ENCODE measurements around the gene LHPP.
"Not testable (repeated sequence)": the region's sequence is repeated elsewhere in the genome, so short reads cannot be mapped to it uniquely, and the experiment has no call there.

Gene LHPP

DNA sequence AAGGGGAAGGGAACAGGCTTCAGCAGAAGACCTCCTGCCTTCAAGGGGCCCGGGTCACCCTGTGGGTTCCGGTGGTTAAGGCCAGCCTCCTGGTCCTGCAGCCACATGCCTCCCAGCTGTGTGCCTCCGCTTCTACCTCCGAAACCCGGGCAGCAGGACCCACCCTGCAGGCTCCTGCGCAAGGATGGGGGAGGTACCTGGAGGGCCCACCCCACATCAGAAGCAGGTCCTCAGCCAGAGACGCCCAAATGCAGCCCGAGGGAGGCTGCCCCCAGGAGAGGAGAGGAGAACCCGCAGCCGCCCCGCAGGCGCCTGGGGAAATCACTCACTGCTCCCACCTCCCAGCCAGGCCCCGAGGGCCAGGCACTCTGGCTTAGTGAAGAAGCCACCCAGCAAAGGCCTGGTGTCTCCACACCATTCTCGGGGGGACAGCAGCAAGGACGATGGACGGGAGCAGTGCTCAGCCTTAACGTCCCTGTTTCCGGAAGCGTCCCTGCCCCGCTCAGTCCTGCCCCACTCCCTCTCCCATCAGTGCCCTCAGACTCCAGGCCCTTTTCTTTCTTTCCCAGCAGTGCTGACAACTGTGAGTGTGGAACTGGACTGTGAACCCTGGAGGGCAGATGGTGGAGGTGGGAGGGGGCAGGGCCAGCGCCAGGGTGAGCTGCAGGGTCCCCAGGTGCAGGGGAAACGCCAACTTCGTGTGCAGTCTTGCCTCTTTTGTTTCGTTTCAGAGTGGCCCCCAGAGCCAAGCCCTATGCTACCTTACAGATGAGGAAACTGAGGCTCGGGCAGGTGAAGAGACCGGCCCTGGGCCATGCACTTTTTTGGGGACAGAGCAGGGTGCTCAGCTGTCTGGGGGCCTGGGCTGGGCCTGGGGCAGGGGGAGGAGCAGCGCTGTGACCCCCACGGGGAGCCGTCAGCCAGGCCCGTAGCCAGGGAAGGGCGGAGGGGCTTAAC lies 144.5 kb downstream of the LHPP start:
- DNase-seq (ENCODE audit: low read depth in 2 of 2): no peak

DNA sequence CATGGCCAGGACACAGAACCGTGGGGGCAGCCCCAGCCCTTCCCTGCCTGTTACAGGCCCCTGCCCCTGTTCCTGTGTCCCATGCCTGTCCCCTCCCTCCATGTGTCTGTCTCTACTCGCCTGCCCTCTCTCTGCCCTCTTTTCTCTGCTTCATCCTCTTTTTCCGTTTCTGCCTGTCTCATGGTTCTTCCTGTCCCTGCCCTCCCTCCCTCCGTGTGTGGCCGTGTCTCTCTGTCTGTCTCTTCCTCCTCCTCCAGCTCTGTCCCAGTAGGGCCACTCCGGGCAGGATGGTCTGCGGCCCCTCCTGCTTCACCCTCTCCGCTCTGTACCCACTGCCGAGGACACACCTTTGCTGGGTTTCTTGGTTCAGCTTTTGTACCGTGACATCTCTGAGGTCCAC lies 145.2 kb downstream of the LHPP start:
- no peak for DNase-seq (ENCODE audit: low read depth in 2 of 2)

DNA sequence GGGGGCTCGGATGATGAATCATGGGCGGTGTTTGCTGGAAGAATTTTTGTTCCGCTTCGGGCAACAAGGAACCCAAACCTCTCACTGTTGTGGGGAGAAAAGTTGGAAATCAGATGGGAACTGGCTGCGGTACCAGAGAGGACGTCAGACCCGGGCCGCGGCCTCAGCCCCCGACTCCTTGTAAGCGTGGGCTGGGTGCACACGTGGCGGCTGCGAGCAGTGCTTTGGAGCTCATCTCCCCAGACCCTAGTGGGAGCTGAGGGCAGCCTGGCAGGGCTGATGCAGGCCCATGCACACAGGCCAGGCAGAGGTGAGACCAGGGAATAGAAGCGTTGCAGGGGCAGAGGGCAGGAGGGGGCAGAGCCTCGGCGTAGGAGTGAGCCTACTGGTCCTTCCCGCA lies 146.1 kb downstream of the LHPP start:
- DNase-seq (ENCODE audit: low read depth in 2 of 2): no peak

DNA sequence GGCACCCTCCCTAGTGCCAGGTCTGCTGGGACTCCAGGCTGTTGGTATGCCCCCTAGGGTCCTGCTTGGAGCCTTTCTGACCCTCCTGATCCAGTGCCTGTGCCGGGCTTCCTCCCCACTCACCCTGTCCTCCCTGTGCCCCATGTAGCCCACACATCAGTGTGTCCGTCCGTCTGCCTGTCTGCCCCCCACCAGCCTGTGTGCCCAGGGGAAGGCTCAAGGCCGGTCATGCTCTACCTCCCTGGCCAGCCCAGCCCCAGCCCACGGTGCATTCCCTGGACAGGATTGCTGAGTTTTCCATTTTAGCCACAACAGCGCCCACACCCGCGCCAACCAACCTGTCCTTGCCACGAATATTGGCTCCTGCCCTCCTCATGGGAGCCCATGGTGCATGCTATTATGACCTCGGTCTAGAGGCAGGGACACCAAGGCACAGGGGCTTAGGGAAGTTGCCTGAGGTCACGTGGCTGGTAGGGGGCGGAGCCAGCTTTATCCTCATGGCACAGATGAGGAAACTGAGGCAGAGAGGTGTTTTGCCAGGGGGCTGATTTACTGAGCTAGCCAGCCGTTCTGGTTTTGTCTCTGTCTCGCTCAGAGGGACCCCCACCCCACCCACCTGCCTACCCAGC lies 146.6 kb downstream of the LHPP start:
- DNase-seq (ENCODE audit: low read depth in 2 of 2): no peak

DNA sequence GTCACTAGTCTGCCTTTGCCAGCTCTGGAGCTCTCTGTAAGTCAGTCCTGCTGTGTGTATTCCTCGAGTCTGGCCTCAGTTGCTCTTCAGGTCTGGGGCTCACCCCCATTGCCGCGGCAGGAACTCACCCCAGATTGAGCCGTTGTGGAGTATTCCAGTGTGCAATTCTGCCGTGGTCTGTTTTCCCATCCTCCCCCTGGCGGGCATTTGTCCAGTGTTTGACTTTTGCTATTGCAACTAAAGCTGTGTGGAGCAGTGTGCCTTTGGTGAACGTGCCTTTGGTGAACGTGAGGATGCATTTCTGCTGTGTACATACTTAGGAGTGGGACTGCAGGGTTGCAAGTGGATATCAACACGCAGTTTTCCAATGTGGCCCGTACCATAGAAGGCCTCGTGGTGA lies 148.1 kb downstream of the LHPP start:
- no peak for DNase-seq (ENCODE audit: low read depth in 2 of 2)

DNA sequence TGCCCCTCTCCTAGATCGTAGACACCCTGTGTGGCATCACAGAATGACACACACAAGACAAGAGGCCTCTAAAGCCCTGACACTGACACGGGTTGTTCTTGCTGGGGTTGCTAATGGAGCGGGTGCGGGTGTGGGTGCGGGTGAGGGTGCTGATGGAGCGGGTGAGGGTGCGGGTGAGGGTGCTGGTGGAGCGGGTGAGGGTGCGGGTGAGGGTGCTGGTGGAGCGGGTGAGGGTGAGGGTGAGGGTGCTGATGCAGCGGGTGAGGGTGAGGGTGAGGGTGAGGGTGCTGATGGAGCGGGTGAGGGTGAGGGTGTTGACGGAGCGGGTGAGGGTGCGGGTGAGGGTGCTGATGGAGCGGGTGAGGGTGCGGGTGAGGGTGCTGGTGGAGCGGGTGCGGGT lies 148.6 kb downstream of the LHPP start:
- not testable (repeated sequence) for DNase-seq (ENCODE audit: low read depth in 2 of 2)

DNA sequence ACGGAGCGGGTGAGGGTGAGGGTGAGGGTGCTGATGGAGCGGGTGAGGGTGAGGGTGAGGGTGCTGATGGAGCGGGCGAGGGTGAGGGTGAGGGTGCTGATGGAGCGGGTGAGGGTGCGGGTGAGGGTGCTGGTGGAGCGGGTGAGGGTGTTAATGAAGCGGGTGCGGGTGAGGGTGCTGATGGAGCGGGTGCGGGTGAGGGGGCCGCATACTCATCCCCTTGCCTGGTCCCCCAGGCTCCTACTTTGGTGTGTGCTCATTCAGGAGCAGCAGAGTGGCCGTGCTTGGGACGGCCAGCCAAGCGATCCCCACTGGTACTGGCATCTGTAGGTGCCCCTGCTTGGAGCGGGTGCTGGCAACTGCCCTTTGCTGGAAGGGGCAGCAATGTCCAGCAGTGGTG lies 149.2 kb downstream of the LHPP start:
- not testable (repeated sequence) for DNase-seq (ENCODE audit: low read depth in 2 of 2)

DNA sequence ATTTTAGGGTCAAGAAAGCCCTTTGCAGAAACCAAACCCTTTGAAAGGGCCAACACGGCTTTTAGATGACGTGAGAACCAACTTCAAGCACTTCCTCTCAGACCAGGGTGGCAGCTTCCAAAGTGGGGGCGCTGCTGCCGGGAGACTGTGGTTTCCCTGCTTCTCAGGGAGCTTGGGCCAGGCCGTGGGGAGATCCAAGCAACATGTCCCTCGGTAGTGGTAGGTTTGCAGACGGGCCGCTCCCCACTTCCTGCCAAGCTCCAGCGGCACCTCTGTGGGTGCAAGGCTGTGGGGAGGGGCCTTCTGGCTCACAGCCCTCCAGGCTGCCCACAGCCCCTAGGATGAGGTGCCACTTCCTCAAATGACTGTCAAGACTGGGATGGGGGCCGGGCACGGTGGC lies 150.1 kb downstream of the LHPP start:
- DNase-seq (ENCODE audit: low read depth in 2 of 2): no peak

DNA sequence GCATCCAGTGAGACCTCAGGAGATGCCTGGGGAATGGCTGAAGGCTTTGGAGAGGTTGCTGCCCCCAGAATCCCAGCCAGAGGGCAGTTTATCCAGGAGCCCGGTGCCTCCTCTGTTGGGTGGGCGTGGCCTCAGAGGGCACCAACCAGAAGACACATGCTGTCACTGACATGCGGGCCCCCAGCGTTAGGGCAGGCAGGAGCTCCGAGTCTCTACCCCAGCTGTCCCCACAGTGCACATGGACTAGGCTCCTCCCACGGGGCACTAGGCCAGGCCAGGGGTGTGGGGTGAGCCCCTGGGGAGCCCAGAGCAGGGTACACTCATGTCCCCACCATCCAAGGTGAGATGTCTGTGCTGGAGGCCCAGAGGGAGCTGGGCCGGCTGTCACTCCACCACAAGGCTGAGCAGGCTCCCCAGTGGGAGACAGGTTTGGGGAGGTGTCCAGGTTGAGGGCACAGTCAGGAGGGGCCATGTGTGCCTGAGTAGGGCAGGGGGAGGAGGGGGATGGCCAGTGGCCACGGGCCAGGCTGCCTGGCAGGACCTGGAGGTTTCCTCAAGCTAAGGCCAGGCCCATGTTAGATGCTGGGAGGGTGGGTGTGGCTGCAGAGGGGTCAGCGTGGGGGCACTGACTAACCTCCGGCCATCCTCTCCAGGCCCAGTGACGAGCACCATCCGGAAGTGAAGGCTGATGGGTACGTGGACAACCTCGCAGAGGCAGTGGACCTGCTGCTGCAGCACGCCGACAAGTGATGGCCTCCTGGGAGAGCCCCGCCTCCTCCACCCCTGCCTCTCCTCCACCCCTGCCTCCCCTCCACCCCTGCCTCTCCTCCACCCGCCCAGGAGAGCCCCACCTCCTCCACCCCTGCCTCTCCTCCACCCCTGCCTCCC lies 151.2 kb downstream of the LHPP start:
- DNase-seq (ENCODE audit: low read depth in 2 of 2): no peak

DNA sequence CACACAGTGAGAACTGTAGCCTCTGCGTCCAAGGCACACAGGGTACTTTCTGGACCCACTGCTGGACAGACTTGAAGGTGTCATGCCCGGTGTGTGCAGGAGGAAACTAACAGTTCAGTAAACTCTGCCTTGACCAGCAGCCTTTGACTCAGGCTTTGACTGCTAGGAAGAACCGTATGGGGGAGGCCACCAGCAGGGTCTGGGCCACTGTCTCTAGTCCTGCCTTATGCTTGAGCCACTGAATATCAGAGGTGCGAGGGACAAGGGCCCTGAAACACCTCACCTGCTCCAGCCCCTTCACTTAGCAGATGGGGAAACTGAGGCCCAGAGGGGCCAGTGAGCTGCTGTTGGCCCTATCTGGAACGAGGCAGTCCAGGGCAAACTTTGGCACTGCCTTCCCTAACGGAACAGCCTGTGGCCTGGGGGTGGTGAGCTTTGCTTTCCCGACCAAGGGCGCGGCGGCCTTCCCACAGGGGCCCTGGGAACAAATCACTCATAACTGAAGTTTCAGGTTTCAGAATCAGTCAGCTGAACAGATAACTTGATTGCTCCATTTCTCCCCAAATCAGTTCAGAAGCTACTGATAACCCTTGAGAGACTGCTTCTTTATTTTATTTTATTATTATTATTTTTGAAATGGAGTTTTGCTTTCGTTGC lies 152.5 kb downstream of the LHPP start:
- peak; percentile 40 to 43 for DNase-seq (ENCODE audit: low read depth in 2 of 2)

DNA sequence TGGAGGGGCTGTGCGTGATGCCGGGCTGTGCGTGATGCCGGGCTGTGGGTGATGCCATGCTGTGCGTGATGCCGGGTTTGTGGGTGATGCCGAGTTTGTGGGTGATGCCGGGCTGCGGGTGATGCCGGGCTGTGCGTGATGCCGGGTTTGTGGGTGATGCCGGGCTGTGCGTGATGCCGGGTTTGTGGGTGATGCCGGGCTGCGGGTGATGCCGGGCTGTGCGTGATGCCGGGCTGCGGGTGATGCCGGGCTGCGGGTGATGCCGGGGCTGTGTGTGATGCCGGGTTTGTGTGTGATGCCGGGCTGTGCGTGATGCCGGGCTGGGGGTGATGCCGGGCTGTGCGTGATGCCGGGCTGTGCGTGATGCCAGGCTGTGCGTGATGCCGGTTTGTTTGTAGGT lies 153.6 kb downstream of the LHPP start:
- DNase-seq (ENCODE audit: low read depth in 2 of 2): no peak

DNA sequence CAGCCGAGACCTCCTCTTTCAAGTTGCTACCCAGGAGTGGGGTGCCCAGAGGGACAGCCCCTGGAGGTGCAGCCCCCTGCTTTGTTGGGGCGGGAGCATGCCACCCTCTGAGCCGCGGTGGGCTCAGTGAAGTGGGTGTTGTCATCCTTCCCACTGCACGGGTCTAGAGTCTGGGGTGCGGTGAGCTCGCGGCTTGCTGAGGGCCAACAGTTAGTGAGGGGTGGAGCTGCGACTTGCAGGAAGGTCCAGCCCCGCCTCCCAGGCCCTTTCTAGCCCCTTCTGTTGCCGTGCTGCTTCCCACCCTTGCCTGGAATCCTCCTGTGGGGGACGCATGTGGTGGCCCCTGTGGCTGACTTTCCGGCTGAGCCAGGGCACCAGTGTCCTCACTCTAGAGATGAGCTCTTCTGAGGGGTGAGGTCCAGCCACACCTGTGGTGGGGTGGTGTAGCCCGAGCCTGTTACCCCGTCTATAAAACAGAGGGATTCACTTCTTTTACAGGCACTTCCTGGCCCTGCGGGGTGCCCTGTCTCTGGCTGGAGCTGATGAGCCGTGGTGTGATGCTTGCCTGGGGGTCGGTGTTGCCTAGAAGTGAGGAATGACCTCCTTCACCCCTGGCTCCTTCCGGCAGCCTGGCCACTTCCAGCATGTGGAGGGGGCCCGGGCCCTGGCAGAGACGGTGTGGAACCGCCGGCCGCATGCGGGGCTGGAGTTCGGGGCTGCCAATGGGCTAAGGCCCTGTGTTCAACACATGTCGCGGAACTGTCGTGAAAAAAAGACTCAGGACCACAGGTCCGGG lies 154.6 kb downstream of the LHPP start:
- no peak for DNase-seq (ENCODE audit: low read depth in 2 of 2)

DNA sequence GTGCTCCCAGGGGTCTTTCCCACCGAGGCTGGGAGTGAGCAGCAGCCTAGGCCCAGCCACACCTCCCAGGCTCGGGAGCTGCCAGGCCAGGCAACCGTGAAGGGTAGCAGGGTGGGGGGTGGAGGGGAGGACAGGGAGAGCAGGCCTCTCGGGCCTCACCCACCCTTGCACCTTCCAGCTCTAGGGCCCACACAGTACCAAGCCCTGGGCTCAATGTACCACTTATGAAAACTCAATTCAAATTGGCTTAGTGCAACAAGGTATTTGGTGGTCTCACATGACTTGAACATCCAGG lies 155.2 kb downstream of the LHPP start:
- no peak for DNase-seq (ENCODE audit: low read depth in 2 of 2)

DNA sequence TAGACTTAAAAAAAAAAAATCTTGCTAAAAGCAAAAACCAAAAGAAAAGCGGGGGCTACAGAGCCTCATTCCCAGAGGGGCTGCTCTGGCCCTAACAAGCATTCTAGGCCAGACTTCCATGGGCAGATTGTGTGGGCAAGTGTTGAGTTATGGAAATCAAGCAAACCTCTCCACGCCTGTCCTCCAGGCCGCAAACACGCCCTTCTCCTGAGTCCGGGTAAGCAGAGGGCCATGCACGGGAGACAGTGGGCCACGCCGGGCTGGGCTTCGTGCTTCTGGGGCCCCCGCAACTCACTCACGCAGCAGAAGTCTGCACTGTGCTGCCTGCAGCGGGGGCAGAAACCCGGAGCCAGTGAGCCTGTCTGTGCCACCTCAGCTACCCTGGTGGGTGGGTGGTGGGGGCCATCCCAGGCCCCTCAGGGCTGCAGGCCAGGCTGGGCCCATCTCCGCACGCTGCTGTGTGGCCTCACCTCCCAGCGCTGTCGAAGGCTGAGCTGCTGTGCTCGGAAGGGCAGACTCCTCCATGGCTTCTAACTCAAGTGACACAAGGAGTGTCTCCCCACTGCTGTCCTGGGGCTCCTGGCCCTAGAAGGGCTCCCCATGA lies 156.9 kb downstream of the LHPP start:
- DNase-seq (ENCODE audit: low read depth in 2 of 2): no peak

DNA sequence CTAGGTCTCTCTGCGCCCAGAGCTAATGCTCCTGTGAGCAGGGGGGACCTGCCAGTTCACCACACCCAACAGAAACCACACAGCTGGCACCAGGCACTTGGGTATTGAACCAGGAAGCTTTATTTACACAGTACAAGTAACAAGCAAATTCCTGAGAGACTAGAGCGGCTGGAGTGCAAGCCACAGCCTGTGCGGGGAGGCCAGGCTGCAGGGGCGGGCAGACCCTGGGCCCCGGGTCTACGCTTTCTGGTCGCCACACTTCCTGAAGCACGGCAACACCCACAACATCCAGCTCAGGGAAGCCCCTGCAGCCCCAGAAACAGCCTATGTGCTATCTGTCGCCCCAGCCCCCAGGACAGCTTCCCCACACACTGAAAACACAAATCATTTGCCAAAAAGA lies 157.6 kb downstream of the LHPP start:
- DNase-seq (ENCODE audit: low read depth in 2 of 2): no peak

DNA sequence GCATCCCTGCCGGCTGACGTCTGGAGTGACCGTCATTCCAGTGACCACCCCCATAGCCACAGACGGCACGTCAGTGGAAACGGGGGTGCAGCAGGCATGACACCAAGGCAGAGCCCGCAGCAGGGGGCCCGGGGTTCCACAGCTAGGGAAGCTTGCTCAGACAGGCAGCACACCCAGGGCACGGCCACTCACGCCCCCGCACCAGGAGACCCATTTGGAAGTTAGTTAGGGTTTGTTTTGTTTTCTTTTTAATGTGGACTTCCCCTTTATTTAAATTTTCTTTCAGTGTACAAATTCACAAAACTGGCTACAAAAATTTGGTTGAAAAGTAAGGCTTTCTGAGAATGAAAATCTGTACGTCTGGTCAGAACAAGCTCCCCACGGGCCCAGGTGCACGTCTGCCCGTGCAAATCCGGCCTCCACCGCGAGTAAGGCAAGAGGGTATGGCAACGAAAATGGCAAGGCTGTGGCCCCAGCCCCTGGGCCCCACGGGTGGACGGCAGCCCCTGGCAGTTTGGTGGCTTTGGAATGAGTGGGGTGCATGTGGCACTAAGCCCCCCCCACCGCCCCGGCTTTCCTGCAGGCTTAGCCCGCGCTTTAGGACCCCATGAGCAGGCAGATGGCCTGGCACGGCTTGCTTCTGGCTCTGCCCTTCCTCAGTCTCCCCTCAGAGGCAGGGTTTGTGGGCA lies 158.3 kb downstream of the LHPP start:
- no peak for DNase-seq (ENCODE audit: low read depth in 2 of 2)

DNA sequence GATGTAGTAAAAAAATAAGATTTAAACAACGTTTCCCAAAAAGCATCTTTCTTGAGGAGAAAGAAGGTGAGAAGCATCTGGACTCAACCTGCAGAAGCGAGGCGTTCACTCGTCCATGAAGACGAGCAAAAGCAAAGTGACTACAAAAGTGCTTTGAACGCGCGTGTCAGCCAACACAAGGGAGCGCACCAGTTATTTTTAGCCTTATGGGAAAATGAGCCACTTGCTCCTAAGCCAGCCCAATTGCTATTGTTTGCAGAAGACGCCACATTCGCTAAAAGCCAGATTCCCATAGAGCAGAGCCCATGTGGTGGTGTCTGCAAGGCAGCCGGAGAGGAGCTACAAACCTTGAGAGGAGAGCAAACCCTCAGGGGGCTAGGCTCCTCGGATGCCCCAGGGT lies 160.0 kb downstream of the LHPP start:
- no peak for DNase-seq (ENCODE audit: low read depth in 2 of 2)

DNA sequence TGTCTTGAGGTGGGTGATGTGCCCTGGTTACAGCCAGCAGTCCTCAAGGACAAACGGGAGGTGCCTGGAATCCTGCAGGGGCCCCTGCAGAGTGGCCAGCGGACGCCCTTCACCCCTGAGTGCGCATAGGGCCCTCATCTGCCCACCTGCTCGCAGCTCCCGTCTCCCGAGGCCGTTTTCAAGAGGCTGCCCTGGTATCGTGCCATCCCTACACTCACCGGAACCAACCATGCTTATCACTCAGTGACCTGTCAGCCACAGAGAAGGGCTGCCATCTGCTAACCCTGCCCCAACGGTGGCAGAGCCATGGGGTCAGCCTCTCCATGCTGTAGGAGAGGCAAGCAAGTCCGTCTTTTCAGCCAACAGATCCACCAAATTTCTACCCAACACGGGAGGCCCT lies 160.5 kb downstream of the LHPP start:
- no peak for DNase-seq (ENCODE audit: low read depth in 2 of 2)

DNA sequence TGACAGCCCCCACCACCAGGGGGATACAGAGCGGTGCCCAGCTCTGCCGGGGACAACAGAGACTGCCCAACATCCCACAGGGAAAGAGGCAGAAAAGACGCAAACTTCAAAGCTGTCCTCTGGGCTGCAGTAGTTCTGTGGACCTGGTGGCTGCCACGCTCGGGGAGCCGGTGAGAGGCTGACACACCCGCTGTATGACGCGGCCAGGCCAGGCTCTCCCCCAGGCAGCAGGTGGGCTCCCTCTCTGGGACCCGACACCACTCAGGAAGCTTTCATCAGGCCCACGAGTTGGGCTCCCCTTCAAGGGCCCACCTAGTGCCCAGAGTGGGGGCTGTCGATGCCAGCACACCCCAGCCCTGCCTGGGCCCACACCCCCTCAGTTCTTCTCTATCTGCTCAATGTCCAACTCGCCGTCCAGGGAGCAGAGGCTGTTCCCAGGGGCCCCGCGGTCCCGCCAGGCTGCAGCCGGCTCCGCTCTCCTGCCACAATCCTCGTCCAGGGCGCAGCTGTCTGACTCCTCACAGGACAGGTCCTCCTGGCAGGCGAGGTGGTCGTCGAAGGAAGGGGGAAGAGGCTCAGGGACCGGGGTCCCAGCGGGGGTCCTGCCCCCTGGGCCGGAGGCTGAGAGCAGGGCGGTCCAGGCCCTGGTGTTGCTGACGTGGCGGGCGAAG lies 161.4 kb downstream of the LHPP start:
- DNase-seq (ENCODE audit: low read depth in 2 of 2): no peak

DNA sequence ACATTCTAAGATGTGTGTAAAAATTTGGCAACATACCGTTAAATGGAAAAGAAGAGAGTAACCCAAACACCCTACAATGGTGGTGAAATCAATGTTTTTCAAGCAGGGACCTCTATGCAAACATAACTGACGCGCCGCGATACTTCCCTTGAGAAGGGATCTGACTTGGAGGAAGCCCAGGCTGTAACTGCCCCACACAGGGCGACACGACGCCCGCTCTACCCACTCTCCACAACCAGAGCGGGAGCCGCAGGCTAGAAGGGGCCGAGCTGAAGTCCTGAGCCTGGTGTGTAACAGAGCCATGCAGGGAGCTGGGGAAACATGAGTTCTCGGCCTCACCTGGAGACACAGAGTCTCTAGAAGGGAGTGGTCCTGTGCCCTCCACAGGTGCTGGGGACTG lies 162.4 kb downstream of the LHPP start:
- no peak for DNase-seq (ENCODE audit: low read depth in 2 of 2)

Data from stimulated activated CD4-positive, alpha-beta T cell treated with anti-CD3 and anti-CD28 coated beads, Interleukin-15, amount 100 ng/mL, for 48 hours (primary cell).